Thoracic aorta (tissue), 2 donors: Measurements from ENCODE around the gene TMC6. TPM values are rescaled to one million over a fixed set of nuclear protein-coding genes. Genes with fewer than 3 reads are reported as not detected.
"Not testable (repeated sequence)": the region's sequence is repeated elsewhere in the genome, so short reads cannot be mapped to it uniquely, and the experiment has no call there.

Experiments
- ATAC-seq: fragments of 150-250 bp; one replicate; pipeline ENCODE4 v1.8.0; 2017; ENCODE audit warnings: low read depth; ENCODE audit not compliant: insufficient number of reproducible peaks, low FRiP score
- DNase-seq: peaks from one replicate; pipeline ENCODE4 v3.0.0-alpha.2; 2020; ENCODE audit warnings: low spot score
- H3K27ac ChIP-seq, 2 donors: fragments of 200-600 bp; sonication (generic); 1 replicate in 1 of 2; 2 replicates in 1 of 2; pipeline ENCODE4 v1.5.1; 2016; ENCODE audit warnings: mild to moderate bottlenecking in 2 of 2, moderate library complexity in 2 of 2
- H3K27me3 ChIP-seq: fragments of 200-600 bp; sonication (generic); replicated peaks from 2 replicates; pipeline ENCODE4 v1.6.0; 2016; ENCODE audit warnings: mild to moderate bottlenecking; ENCODE audit not compliant: insufficient read depth
- H3K36me3 ChIP-seq: fragments of 200-600 bp; sonication (generic); one replicate; pipeline ENCODE4 v1.5.1; 2016
- H3K4me1 ChIP-seq, 2 donors: fragments of 200-600 bp; sonication (generic); 1 replicate in 1 of 2; 2 replicates in 1 of 2; pipeline versions ENCODE4 v1.5.1 to v1.6.0; 2016; ENCODE audit warnings: low read depth in 2 of 2, mild to moderate bottlenecking in 1 of 2; ENCODE audit not compliant: control insufficient read depth in 1 of 2
- H3K4me3 ChIP-seq: fragments of 200-600 bp; sonication (generic); 2 replicates; pipeline ENCODE4 v1.5.1; 2016; ENCODE audit warnings: mild to moderate bottlenecking
- H3K9me3 ChIP-seq: fragments of 200-600 bp; sonication (generic); 2 replicates; pipeline ENCODE4 v1.5.1; 2016
- CTCF ChIP-seq: fragments of 200-600 bp; sonication (generic); IDR thresholded peaks from one replicate; pipeline ENCODE4 v1.5.1; 2019; ENCODE audit warnings: antibody characterized with exemption
- total RNA-seq, 2 donors: library from RNA; depleted of rRNA; stranded (reverse); fragments of >200 nt; gene quantifications; one replicate each; pipeline versions ENCODE4 v1.1.0 to v1.2.3, GENCODE V29; 2016

TMC6 gene
- total RNA-seq, 2 donors from 2014 or later = 22.6 to 44.3 TPM

- no peaks in the 10 kb centered on the region for H3K9me3 ChIP-seq
Observed at GRCh38 chr17:78140169-78141051, 11.9 kb upstream of the TMC6 start.

GRCh38 chr17:78139861-78140168 is 11.3 kb upstream of the TMC6 start:
- not testable (repeated sequence) for DNase-seq, H3K27me3 ChIP-seq, ATAC-seq, H3K9me3 ChIP-seq, H3K4me3 ChIP-seq, H3K36me3 ChIP-seq, H3K27ac ChIP-seq
- H3K4me1 ChIP-seq = peaks cover 9 to 12% of the 10 kb centered on the region in 2 donors

More at GRCh38 chr17:78140169-78141051, 11.9 kb upstream of the TMC6 start:
- TF ChIP-seq CTCF = no peak
- no peaks in the 10 kb centered on the region for H3K36me3 ChIP-seq
- no peak overlapping the region for H3K4me3 ChIP-seq
- ATAC-seq (no peak), DNase-seq (peak; percentile 48)
- H3K27me3 ChIP-seq = no peaks in the 10 kb centered on the region
- no peak overlapping the region for H3K27ac ChIP-seq
- H3K4me1 ChIP-seq = peaks cover 15 to 18% of the 10 kb centered on the region in 2 donors

- no peak for DNase-seq
- no peak for TF ChIP-seq CTCF
- Histone ChIP-seq H3K27me3 (no peaks in the 10 kb centered on the region), H3K4me3 (no peak overlapping the region), H3K9me3 (no peaks in the 10 kb centered on the region), H3K4me1 (no peaks in the 10 kb centered on the region), H3K36me3 (no peaks in the 10 kb centered on the region), H3K27ac (no peak overlapping the region)
- ATAC-seq = no peak
Observed at GRCh38 chr17:78138204-78139060, 9.9 kb upstream of the TMC6 start.

- TF ChIP-seq CTCF = no peak
- Histone ChIP-seq H3K4me3 (no peak overlapping the region), H3K36me3 (no peaks in the 10 kb centered on the region), H3K9me3 (no peaks in the 10 kb centered on the region), H3K27ac (no peak overlapping the region), H3K4me1 (peaks cover 0 to 3% of the 10 kb centered on the region in 2 donors), H3K27me3 (no peaks in the 10 kb centered on the region)
- ATAC-seq (no peak), DNase-seq (no peak)
Observed at GRCh38 chr17:78137392-78138203, 9.0 kb upstream of the TMC6 start.

- Histone ChIP-seq H3K4me1 (peaks cover 0 to 11% of the 10 kb centered on the region in 2 donors), H3K4me3 (no peak overlapping the region), H3K27me3 (no peaks in the 10 kb centered on the region), H3K9me3 (no peaks in the 10 kb centered on the region), H3K27ac (no peak overlapping the region), H3K36me3 (no peaks in the 10 kb centered on the region)
- DNase-seq (no peak), ATAC-seq (no peak)
- TF ChIP-seq CTCF = no peak
Observed at GRCh38 chr17:78135858-78136500, 7.4 kb upstream of the TMC6 start.
